Suprapubic skin (tissue), 4 donors: ENCODE measurements around the gene SEMA3F. TPM values are rescaled to one million over a fixed set of nuclear protein-coding genes. Genes with fewer than 3 reads are reported as not detected.

ENCODE experiments used
- DNase-seq, 2 donors: peaks; one replicate each; pipeline ENCODE4 v3.0.0-alpha.2; 2019; ENCODE audit warnings: low spot score in 2 of 2
- H3K27ac ChIP-seq: fragments of 200-600 bp; sonication (generic); one replicate; pipeline ENCODE4 v1.5.1; 2019
- H3K27me3 ChIP-seq: fragments of 200-600 bp; sonication (generic); one replicate; pipeline ENCODE4 v1.5.1; 2019
- H3K36me3 ChIP-seq: fragments of 200-600 bp; sonication (generic); one replicate; pipeline ENCODE4 v1.5.1; 2019
- H3K4me1 ChIP-seq: fragments of 200-600 bp; sonication (generic); one replicate; pipeline ENCODE4 v1.5.1; 2019
- H3K4me3 ChIP-seq: fragments of 200-600 bp; sonication (generic); one replicate; pipeline ENCODE4 v1.5.1; 2019; ENCODE audit warnings: mild to moderate bottlenecking
- H3K9me3 ChIP-seq: fragments of 200-600 bp; sonication (generic); one replicate; pipeline ENCODE4 v1.5.1; 2019
- EP300 ChIP-seq: sonication (generic); formaldehyde crosslinking; IDR thresholded peaks from one replicate; pipeline ENCODE4 v1.6.1; 2017; ENCODE audit warnings: antibody characterized with exemption
- POLR2A ChIP-seq, 2 donors: fragments of 450-650 bp; IDR thresholded peaks; one replicate each; pipeline ENCODE4 v1.6.1; 2017; ENCODE audit warnings: antibody characterized with exemption in 2 of 2, mild to moderate bottlenecking in 2 of 2, moderate library complexity in 2 of 2
- POLR2AphosphoS5 ChIP-seq, 3 donors: sonication (generic); formaldehyde crosslinking; IDR thresholded peaks; one replicate each; pipeline ENCODE4 v1.6.1; 2017; ENCODE audit warnings: antibody characterized with exemption in 3 of 3
- WGBS: methylation state at CpG from one replicate; pipeline ENCODE4 v1.1.5; 2018; 5-methylcytosine and 5-hydroxymethylcytosine counted together
- total RNA-seq, 4 donors: library from RNA; depleted of rRNA; stranded (reverse); fragments of >200 nt; gene quantifications; one replicate each; pipeline ENCODE4 v1.1.0, GENCODE V29; 2016
- TF ChIP-seq, protein P1 (sequence below), 2 donors: fragments of 200-600 bp in 1 of 2; fragments of 450-650 bp in 1 of 2; sonication (generic) in 1 of 2; IDR thresholded peaks; one replicate each; pipeline ENCODE4 v1.5.1; 2016 to 2019; ENCODE audit warnings: antibody characterized with exemption in 2 of 2, mild to moderate bottlenecking in 1 of 2, moderate library complexity in 1 of 2

The SEMA3F gene
- total RNA-seq, 4 donors from 2014 or later, result 123 to 188 (median 130) TPM

DNA sequence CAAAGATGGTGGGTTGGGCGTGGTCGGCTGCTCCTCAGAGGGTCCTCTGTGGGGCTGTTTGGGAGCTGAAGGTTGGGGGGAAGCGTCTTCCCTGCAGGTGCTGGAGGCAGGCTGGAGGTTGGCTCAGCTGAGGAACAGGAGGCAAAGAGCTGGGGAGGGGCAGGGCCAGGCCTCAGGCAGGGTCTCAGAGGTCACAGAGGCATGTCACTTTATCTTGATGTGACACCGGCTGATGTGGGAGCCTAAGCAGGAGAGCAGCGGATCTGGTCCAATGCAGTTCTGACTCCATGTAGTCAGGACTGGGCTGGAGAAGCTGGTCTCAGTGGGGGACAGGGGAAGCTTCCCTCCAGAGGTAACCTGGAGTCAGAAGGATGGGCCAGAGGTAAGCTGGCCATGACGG lies 28.6 kb downstream of the SEMA3F start:
- Histone ChIP-seq H3K27ac (no peak overlapping the region), H3K36me3 (peaks cover 70% of the 10 kb centered on the region), H3K9me3 (no peaks in the 10 kb centered on the region), H3K4me3 (no peak overlapping the region), H3K4me1 (peaks cover 5% of the 10 kb centered on the region), H3K27me3 (no peaks in the 10 kb centered on the region)
- WGBS, result 84% methylated on average over 6 of the region's 6 CpGs
- no peak for DNase-seq
- TF ChIP-seq, protein P1, sequence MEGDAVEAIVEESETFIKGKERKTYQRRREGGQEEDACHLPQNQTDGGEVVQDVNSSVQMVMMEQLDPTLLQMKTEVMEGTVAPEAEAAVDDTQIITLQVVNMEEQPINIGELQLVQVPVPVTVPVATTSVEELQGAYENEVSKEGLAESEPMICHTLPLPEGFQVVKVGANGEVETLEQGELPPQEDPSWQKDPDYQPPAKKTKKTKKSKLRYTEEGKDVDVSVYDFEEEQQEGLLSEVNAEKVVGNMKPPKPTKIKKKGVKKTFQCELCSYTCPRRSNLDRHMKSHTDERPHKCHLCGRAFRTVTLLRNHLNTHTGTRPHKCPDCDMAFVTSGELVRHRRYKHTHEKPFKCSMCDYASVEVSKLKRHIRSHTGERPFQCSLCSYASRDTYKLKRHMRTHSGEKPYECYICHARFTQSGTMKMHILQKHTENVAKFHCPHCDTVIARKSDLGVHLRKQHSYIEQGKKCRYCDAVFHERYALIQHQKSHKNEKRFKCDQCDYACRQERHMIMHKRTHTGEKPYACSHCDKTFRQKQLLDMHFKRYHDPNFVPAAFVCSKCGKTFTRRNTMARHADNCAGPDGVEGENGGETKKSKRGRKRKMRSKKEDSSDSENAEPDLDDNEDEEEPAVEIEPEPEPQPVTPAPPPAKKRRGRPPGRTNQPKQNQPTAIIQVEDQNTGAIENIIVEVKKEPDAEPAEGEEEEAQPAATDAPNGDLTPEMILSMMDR (IDR thresholded peaks at IDR 0.05), result no peak
- TF ChIP-seq POLR2A (IDR thresholded peaks at IDR 0.05) (no peak), POLR2AphosphoS5 (IDR thresholded peaks at IDR 0.05) (no peak), EP300 (no peak)

GRCh38 chr3:50184242-50184978 lies 29.3 kb downstream of the SEMA3F start:
- WGBS, result 92% methylated on average over 18 of the region's 21 CpGs
- no peak overlapping the region for H3K4me3 ChIP-seq
- no peak overlapping the region for H3K27ac ChIP-seq
- DNase-seq, result no peak
- peaks cover 5% of the 10 kb centered on the region for H3K4me1 ChIP-seq
- H3K36me3 ChIP-seq, result peaks cover 68% of the 10 kb centered on the region
- no peaks in the 10 kb centered on the region for H3K9me3 ChIP-seq
- TF ChIP-seq POLR2AphosphoS5 (IDR thresholded peaks at IDR 0.05) (no peak), EP300 (no peak), POLR2A (IDR thresholded peaks at IDR 0.05) (no peak)
- TF ChIP-seq, protein P1 (IDR thresholded peaks at IDR 0.05), result no peak
- no peaks in the 10 kb centered on the region for H3K27me3 ChIP-seq

- H3K36me3 ChIP-seq, result peaks cover 66% of the 10 kb centered on the region
- H3K4me1 ChIP-seq, result peaks cover 5% of the 10 kb centered on the region
- no peak for DNase-seq
- no peaks in the 10 kb centered on the region for H3K27me3 ChIP-seq
- no peak overlapping the region for H3K4me3 ChIP-seq
- H3K9me3 ChIP-seq, result no peaks in the 10 kb centered on the region
- WGBS, result no CpG with 5 or more reads among the region's 4 CpGs
- TF ChIP-seq EP300, result no peak
- TF ChIP-seq, protein P1 (IDR thresholded peaks at IDR 0.05), result no peak
- no peak for TF ChIP-seq POLR2A (IDR thresholded peaks at IDR 0.05)
- TF ChIP-seq POLR2AphosphoS5 (IDR thresholded peaks at IDR 0.05), result no peak
- no peak overlapping the region for H3K27ac ChIP-seq
Observed at GRCh38 chr3:50185230-50185629, 30.1 kb downstream of the SEMA3F start.

GRCh38 chr3:50186096-50186495 lies 31.0 kb downstream of the SEMA3F start:
- peaks cover 60% of the 10 kb centered on the region for H3K36me3 ChIP-seq
- TF ChIP-seq EP300 (no peak), POLR2A (IDR thresholded peaks at IDR 0.05) (no peak), POLR2AphosphoS5 (IDR thresholded peaks at IDR 0.05) (no peak)

GRCh38 chr3:50187750-50188149 lies 32.6 kb downstream of the SEMA3F start:
- no peak overlapping the region for H3K4me3 ChIP-seq
- 93% methylated on average over 8 of the region's 19 CpGs for WGBS
- peaks cover 6% of the 10 kb centered on the region for H3K4me1 ChIP-seq
- H3K36me3 ChIP-seq, result peaks cover 49% of the 10 kb centered on the region
- DNase-seq, result no peak
- H3K27ac ChIP-seq, result no peak overlapping the region
- H3K9me3 ChIP-seq, result no peaks in the 10 kb centered on the region
- H3K27me3 ChIP-seq, result peaks cover 11% of the 10 kb centered on the region
- TF ChIP-seq EP300 (no peak), POLR2A (IDR thresholded peaks at IDR 0.05) (no peak), POLR2AphosphoS5 (IDR thresholded peaks at IDR 0.05) (no peak)
- TF ChIP-seq, protein P1 (IDR thresholded peaks at IDR 0.05), result no peak

More at GRCh38 chr3:50186096-50186495, 31.0 kb downstream of the SEMA3F start:
- no peak for DNase-seq
- Histone ChIP-seq H3K27me3 (no peaks in the 10 kb centered on the region), H3K9me3 (no peaks in the 10 kb centered on the region), H3K4me1 (peaks cover 5% of the 10 kb centered on the region), H3K4me3 (no peak overlapping the region), H3K27ac (no peak overlapping the region)
- WGBS, result no CpG with 5 or more reads among the region's 10 CpGs
